NOMO-1 (cell line): ENCODE measurements around the gene XRRA1.
"Not testable (repeated sequence)": the region's sequence is repeated elsewhere in the genome, so short reads cannot be mapped to it uniquely, and the experiment has no call there.

Experiments used
- DNase-seq, 2 experiments: peaks; one replicate each; lab custom pipeline; 2025; ENCODE audit not compliant: unreplicated experiment in 2 of 2; lab: John Stamatoyannopoulos, UW

The XRRA1 gene

GRCh38 chr11:74948898-74949752 is at the start of gene XRRA1, which contains the start of gene SPCS2:
XRRA1 (minus strand) TSS chr11:74949091; CDS start chr11:74940878, 8,213 bp downstream.
SPCS2 (plus strand) TSS chr11:74949266; CDS start chr11:74949286, 20 bp downstream.
- peak; percentile 97 to 98 for DNase-seq

DNA sequence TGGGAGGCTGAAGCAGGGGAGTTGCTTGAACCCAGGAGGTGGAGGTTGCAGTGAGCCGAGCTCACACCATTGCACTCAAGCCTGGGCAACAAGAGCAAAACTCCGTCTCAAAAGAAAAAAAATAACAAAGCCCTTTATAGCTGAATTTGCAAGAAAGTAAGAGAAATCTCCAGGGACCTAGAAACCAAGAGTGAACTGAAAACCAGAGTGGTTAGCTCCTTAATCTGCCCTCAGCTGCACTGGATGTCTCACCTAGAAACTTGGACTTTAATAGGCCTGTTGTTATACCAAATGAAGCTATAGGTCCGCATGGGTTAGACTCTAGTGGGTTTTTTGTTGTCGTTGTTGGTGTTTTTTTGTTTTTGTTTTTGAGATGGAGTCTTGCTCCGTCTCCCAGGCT is 44.0 kb upstream of the XRRA1 start:
- DNase-seq = no peak

DNA sequence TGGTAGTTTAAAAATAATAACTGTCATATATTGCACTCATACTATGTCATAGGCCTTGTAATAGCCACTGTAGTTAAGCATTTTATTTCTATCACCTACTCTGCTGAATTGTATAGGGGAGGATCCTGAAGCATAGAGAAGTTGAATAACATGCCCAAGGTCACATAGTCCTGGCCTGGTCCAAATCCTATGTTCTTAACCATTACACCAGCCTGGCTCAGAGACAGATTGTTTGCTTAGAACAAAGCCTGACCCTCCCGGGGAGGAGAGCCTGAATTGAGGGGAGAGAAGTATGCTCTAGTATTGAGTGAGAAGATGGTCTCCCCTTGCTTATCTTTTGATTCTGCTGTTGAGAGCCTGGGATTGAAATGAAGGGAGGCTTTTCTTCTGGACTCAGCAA is 42.0 kb upstream of the XRRA1 start:
- no peak for DNase-seq

DNA sequence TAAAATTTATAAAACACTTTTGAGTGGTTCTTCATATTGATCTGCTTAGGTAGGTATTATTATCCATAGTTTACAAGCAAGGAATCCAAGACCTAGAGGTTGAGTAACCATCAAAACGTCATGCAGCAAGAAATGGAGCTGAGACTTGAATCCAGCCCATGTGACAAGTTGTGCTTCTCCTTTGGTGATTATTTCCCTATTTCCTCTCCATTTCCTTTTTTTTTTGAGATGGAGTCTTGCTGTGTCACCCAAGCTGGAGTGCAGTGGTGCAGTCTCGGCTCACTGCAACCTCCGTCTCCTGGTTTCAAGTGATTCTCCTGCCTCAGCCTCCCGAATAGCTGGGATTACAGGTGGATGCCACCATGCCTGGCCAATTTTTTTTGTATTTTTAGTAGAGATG is 41.3 kb upstream of the XRRA1 start:
- DNase-seq = peak in 1 of 2 experiments; percentile 4

DNA sequence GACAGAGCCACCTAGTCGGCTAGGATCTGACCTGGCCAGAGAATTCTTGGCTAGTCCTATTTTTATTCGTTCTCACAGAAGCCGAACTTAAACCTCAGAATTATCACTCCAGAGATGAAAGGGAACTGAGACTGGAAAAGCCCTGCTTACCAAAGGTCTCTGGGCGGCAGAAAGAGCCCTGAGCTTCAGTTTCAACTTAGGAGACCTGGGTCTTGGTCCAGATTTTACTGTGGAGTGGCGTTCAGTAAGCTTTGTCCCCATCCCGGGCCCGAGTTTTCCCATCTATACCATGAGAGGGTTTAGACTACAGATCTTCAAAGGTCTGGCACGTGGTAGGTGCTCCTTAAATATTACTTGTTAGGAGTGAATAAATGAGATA is 40.4 kb upstream of the XRRA1 start:
- DNase-seq = peak in 1 of 2 experiments; percentile 27

DNA sequence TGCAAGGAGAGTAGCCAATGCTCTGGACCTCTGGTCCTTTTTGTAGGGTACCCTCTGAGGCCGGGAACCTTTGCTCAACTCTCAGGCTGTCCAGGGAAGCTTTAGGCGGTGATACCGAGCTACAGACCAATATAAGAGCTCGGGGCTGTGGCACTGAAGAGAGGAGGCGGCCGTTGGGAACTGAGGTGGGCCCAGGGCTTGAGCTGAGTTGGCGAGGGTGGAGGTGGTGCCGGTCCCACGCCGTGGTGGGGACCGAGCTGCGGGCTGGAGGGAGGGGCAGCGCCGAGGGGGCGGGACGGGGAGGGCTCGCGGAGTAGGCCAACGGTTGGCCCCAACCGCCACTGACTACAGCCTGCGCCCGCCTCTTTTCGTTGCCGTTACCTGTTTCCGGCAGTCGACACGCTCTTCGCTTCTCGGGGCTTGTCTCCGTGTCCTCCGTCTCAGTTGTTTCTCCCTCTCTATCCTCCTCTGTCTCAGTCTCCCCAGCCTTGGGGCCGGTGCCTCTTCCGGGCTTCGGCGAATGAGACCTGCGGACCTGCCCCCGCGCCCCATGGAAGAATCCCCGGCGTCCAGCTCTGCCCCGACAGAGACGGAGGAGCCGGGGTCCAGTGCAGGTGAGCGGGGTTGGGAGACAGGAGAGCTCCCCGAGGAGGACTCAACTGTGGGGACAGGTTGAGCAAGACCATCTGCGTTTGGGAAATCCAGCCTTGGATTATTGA is 39.8 kb upstream of the XRRA1 start, which contains the start of gene NEU3:
NEU3 (plus strand) TSS at position 393 of the 719 bp plus-strand sequence; CDS start at position 521, 128 bp downstream.
- DNase-seq = peak; percentile 80 to 86

DNA sequence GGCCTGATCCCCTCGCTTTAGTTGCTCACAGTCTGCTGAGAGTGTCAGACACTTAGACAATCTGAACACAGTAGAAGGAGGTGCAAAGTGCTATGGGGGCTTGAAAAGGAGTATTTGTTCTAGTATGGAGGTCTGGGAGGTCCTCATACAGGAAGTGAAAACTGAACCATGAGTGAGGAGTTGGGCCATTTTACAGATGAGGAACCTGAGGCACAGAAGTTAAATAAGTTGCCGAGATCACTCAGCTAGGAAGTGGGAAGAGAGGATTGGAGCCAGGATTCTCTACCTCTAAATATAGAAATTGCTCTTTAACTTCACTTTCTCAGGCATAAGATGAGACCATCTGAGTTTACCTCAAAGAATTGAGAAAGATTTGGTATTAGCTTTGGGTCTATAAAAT is 35.8 kb upstream of the XRRA1 start:
- DNase-seq = no peak

DNA sequence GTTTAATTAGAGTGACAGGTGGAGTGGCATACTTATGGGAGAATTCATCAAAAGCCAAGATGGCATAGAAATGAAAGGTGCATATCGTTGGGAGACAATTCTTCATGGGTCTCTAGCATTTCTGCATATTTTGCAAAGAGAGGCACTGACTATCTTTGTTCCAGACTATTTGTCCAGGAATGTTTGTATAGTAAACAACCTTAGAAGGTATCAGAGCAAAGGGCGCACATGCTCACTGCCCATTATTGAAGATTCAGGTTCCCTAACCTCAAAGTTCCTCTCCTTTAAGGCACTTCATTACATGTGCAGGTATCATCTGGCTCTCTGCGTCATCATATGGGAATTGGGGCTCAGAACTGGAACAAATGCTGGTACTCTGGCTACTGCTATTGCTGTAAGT is 35.2 kb upstream of the XRRA1 start:
- no peak for DNase-seq

DNA sequence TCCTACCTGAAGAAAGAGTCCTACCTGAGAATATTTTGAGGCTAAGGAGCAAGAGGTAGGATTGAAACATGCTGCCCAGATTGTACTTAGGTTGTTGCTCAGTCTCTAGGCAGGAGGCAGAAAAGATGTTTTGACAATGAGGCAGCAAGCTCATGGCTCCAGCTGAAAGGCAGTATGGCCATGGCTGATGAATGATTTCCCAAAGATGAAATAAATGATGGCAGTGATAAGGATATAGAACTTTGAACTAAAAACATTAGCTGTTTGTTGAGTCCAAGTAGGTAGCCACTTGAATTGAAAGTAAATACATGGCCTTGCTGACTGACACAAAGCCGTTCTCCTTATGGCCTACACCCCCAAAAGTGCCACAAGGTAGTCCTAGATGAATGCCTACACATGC is 33.0 kb upstream of the XRRA1 start:
- DNase-seq = no peak

DNA sequence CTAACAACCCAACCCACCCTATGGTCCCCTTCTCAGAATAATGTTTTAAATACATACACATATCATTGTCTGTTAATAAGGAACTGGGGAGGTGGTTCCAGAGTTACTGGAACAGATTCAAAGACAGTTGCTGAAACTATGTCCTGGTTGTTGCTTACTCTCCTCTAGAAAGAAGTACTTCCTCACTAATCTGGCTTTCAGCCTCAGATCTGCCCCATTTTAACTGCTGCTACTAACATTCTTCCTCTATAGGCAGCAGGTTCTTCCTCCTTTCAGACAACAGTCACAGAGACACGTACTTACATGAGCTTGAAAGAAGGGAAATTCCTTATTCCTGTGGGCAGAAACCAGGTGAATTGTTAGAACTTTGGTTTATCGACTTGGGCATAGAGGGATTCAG is 31.7 kb upstream of the XRRA1 start:
- DNase-seq = peak in 1 of 2 experiments; percentile 40

- DNase-seq = no peak
These were observed 29.1 kb upstream of the XRRA1 start for GRCh38 chr11:74978041-74978440.

GRCh38 chr11:74971424-74971823 is 22.5 kb upstream of the XRRA1 start:
- DNase-seq = no peak

DNA sequence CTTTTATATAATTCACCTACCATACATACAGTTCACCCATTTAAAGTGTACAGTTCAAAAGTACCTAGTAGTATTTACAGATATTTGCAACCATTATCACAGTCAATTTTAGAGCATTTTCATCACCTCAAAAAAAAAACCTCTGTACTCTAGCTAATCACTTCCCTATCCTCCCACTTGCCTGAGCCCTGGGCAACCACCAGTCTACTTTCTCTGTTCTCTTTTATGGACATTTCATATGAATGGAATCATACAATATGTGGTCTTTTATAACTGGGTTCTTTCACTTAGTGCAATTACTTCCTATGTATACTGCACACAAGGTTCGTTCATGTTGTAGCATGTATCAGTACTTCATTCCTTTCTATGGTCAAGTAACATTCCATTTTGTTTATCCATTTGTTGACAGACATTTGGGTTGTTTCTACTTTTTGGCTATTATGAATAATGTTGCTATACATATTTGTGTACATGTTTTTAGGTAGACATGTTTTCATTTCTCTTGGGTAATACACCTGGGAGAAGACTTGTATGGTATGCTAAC is 22.0 kb upstream of the XRRA1 start:
- DNase-seq = no peak

- DNase-seq = no peak
These were observed 17.8 kb upstream of the XRRA1 start for GRCh38 chr11:74966651-74967050.

DNA sequence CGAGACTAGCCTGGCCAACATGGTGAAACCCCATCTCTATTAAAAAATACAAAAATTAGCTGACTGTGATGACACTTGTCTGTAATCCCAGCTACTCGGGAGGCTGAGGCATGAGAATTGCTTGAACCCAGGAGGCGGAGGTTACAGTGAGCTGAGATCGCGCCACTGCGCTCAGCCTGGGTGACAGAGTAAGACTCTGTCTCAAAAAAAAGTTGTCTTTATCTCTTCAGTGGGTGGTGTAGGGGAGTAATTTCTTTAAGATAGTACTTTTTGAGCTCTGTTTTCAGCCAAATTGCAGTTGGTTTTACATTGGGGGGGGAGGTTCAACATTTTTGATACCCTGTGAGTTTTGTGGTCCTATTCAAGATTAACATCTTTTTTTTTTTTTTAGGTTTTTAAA is 11.2 kb upstream of the XRRA1 start:
- not testable (repeated sequence) for DNase-seq

GRCh38 chr11:74957937-74958629 is 9.2 kb upstream of the XRRA1 start:
- no peak for DNase-seq

DNA sequence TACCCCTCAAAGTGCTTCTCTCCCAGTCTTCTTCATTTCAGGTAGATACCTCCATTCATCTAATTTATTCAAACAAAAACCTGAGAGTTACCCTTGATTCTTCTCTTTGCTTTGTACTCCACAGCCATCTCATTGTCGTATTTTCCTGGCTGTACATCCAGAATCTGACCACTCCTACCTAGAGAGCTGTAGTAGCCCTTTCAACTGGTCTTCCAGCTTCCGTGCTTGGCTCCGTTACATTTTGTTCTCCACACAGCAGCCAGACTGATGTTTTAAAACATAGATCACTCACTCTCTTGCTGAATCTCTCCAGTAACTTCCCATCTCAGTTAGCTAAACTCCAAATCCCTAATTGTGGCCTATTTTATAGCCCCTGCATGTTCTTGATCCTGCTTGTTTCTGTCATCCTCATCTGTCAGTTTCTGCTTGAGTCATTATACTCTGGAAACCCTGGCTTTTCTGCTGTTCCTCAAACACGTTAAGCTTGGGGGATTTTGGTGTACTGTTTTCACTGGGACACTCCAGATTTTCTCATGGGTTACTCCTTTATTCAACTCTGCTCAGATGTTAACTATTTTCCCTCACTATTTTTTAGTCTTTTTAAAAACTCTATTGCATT is 7.6 kb upstream of the XRRA1 start:
- no peak for DNase-seq

- DNase-seq = no peak
These were observed 5.3 kb upstream of the XRRA1 start for GRCh38 chr11:74954199-74954598.

DNA sequence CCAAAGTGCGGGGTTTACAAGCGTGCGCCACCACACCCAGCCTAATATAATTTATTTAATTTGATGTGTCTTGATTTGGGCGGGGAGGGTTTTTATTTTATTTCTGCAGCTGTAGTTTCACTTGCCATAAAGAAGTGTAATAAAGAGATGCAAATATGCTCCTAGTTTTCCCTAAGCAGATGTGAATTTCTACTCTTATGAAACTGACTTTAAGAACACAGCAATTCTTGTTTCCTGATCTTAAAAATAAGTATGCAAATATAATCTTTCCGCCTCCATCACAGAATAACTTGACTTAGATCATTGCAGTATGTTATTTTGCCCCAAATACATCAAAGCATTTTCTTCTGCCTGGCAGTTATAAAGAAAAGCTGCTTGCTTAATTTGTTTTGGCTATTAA is 4.6 kb upstream of the XRRA1 start:
- no peak for DNase-seq

- DNase-seq = no peak
These were observed 3.9 kb upstream of the XRRA1 start for GRCh38 chr11:74952752-74953151.
